ENCODE results near the gene SPATA16.

- TF ChIP-seq CTCF (IDR thresholded peaks at IDR 0.05) (no peak), POLR2A (IDR thresholded peaks at IDR 0.05) (no peak), POLR2AphosphoS5 (IDR thresholded peaks at IDR 0.05) (no peak)
Observed at GRCh38 chr3:172958565-172958964, 182.5 kb downstream of the SPATA16 start.

Measured in sigmoid colon (tissue), 4 donors.